ENCODE data around the gene UBA3.

DNA sequence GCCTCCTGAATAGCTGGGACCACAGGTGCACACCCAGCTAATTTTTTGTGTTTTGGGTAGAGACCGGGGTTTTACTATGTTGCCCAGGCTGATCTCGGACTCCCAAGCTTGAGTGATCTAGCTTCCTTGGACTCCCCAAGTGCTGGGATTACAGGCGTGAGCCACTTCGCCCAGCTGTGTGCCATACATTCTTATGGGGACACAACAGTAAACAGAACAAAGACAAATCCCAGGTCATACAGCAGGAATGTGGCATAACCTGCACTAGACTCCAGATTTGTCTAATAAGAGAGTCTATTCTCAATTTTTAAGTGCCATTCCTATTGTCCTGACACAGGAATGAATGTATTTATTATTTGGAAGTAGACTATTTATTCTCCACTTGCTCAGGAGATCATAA, 22.2 kb upstream of the UBA3 start:
- TF ChIP-seq CTCF (IDR thresholded peaks at IDR 0.05; ENCODE audit: extremely low read depth in 1 of 2, insufficient read depth in 1 of 2, low read depth in 1 of 2, low read length in 2 of 2) (no peak), EZH2 (IDR thresholded peaks at IDR 0.05; ENCODE audit: borderline replicate concordance, low read depth, low read length, severe bottlenecking) (no peak), POLR2AphosphoS5 (IDR thresholded peaks at IDR 0.05; ENCODE audit: insufficient read depth, low read depth, low read length) (no peak), POLR2A (IDR thresholded peaks at IDR 0.05; ENCODE audit: low read depth, low read length) (no peak), JUN (IDR thresholded peaks at IDR 0.05; ENCODE audit: borderline replicate concordance, insufficient read depth, insufficient read length, low read depth) (no peak), MYC (IDR thresholded peaks at IDR 0.05; ENCODE audit: low read depth, low read length) (no peak), MAX (IDR thresholded peaks at IDR 0.05; ENCODE audit: insufficient read depth, insufficient read length) (no peak), FOS (IDR thresholded peaks at IDR 0.05; ENCODE audit: borderline replicate concordance, insufficient read depth, low read length) (no peak)

Measured in endothelial cell of umbilical vein (primary cell).